Urothelium cell line (cell line): Measurements from ENCODE around the gene TBC1D7.
"Not testable (repeated sequence)": the region's sequence is repeated elsewhere in the genome, so short reads cannot be mapped to it uniquely, and the experiment has no call there.

Experiments
- DNase-seq: peaks from one replicate; pipeline ENCODE4 v3.0.0; 2011; ENCODE audit warnings: low spot score, mixed read lengths
- FAIRE-seq: peaks from 2 replicates; lab custom pipeline; 2011; peaks lifted over from hg19 to GRCh38; lab: Jason Lieb, UNC

Gene TBC1D7

GRCh38 chr6:13326031-13326586 lies 2.2 kb downstream of the TBC1D7 start:
- not testable (repeated sequence) for FAIRE-seq

GRCh38 chr6:13319891-13320564 lies 8.3 kb downstream of the TBC1D7 start:
- DNase-seq (no peak), FAIRE-seq (no peak)

More at GRCh38 chr6:13326031-13326586, 2.2 kb downstream of the TBC1D7 start:
- not testable (repeated sequence) for DNase-seq

- FAIRE-seq (no peak), DNase-seq (no peak)
These were observed 9.5 kb downstream of the TBC1D7 start for GRCh38 chr6:13318821-13319220.

- DNase-seq (no peak), FAIRE-seq (no peak)
These were observed 12.4 kb downstream of the TBC1D7 start for GRCh38 chr6:13315896-13316295.

GRCh38 chr6:13314806-13315205 lies 13.5 kb downstream of the TBC1D7 start:
- FAIRE-seq: no peak

GRCh38 chr6:13311155-13311554 lies 17.2 kb downstream of the TBC1D7 start:
- FAIRE-seq (no peak), DNase-seq (no peak)

More at GRCh38 chr6:13314806-13315205, 13.5 kb downstream of the TBC1D7 start:
- no peak for DNase-seq

GRCh38 chr6:13308332-13308731 lies 20.0 kb downstream of the TBC1D7 start:
- DNase-seq (no peak), FAIRE-seq (no peak)

- no peak for FAIRE-seq
These were observed 20.8 kb downstream of the TBC1D7 start for GRCh38 chr6:13307508-13307995.

GRCh38 chr6:13305791-13306190 lies 22.5 kb downstream of the TBC1D7 start:
- no peak for FAIRE-seq
- no peak for DNase-seq

More at GRCh38 chr6:13307508-13307995, 20.8 kb downstream of the TBC1D7 start:
- peak; percentile 33 for DNase-seq

- FAIRE-seq (no peak), DNase-seq (no peak)
These were observed 23.0 kb downstream of the TBC1D7 start for GRCh38 chr6:13305288-13305687.

GRCh38 chr6:13304580-13305260 lies 23.6 kb downstream of the TBC1D7 start:
- DNase-seq: no peak
- FAIRE-seq: no peak

GRCh38 chr6:13304101-13304500 lies 24.2 kb downstream of the TBC1D7 start:
- FAIRE-seq: no peak
- DNase-seq: no peak

- peak; percentile 20 for DNase-seq
- FAIRE-seq: no peak
These were observed 24.7 kb downstream of the TBC1D7 start for GRCh38 chr6:13303668-13304017.

GRCh38 chr6:13302751-13303667 lies 25.3 kb downstream of the TBC1D7 start:
- DNase-seq (peak; percentile 87), FAIRE-seq (no peak)

GRCh38 chr6:13302291-13302690 lies 26.0 kb downstream of the TBC1D7 start:
- FAIRE-seq (no peak), DNase-seq (no peak)

- FAIRE-seq (no peak), DNase-seq (no peak)
These were observed 27.4 kb downstream of the TBC1D7 start for GRCh38 chr6:13300643-13301590.

- DNase-seq (no peak), FAIRE-seq (no peak)
These were observed 28.4 kb downstream of the TBC1D7 start for GRCh38 chr6:13299918-13300317.

GRCh38 chr6:13299403-13299821 lies 28.9 kb downstream of the TBC1D7 start:
- FAIRE-seq (no peak), DNase-seq (no peak)

GRCh38 chr6:13298446-13298845 lies 29.9 kb downstream of the TBC1D7 start:
- FAIRE-seq (no peak), DNase-seq (no peak)

GRCh38 chr6:13297391-13297790 lies 30.9 kb downstream of the TBC1D7 start:
- no peak for FAIRE-seq
- no peak for DNase-seq
